MM.1S (cell line): ENCODE data around the gene FIGN.

Source experiments
- DNase-seq: peaks from one replicate; pipeline ENCODE4 v3.0.0-alpha.2; 2015
- H2AFZ ChIP-seq: fragments of 300-600 bp; sonication (generic); 2 replicates; pipeline ENCODE4 v1.6.0; 2016; ENCODE audit warnings: antibody characterized with exemption, low read length
- H3F3A ChIP-seq: fragments of 300-600 bp; sonication (generic); 2 replicates; pipeline ENCODE4 v1.6.1; 2016; ENCODE audit warnings: mild to moderate bottlenecking, antibody characterized with exemption, low read length, moderate library complexity, mixed read lengths; ENCODE audit not compliant: insufficient read depth
- H3K27ac ChIP-seq: fragments of 300-600 bp; sonication (generic); 2 replicates; pipeline ENCODE4 v1.5.1; 2016; ENCODE audit warnings: mild to moderate bottlenecking, low read length
- H3K27me3 ChIP-seq: fragments of 300-600 bp; sonication (generic); replicated peaks from 2 replicates; pipeline ENCODE4 v1.6.0; 2016; ENCODE audit warnings: low read length; ENCODE audit not compliant: insufficient read depth
- H3K36me3 ChIP-seq: fragments of 300-600 bp; sonication (generic); replicated peaks from 2 replicates; pipeline ENCODE4 v1.6.1; 2016; ENCODE audit warnings: mild to moderate bottlenecking, low read length, mixed read lengths; ENCODE audit not compliant: insufficient read depth
- H3K4me1 ChIP-seq: fragments of 300-600 bp; sonication (generic); 2 replicates; pipeline ENCODE4 v1.6.1; 2016; ENCODE audit warnings: low read length, mixed read lengths
- H3K4me2 ChIP-seq: fragments of 300-600 bp; sonication (generic); 2 replicates; pipeline ENCODE4 v1.6.0; 2016; ENCODE audit warnings: low read depth, low read length
- H3K4me3 ChIP-seq: fragments of 300-600 bp; sonication (generic); 2 replicates; pipeline ENCODE4 v1.5.1; 2016; ENCODE audit warnings: low read length, mixed read lengths
- H3K79me2 ChIP-seq: fragments of 300-600 bp; sonication (generic); 2 replicates; pipeline ENCODE4 v1.6.1; 2016; ENCODE audit warnings: mixed run types, low read length, mixed read lengths
- H3K9ac ChIP-seq: fragments of 300-600 bp; sonication (generic); 2 replicates; pipeline ENCODE4 v1.6.1; 2016; ENCODE audit warnings: low read length, mixed read lengths
- H3K9me2 ChIP-seq: fragments of 300-600 bp; sonication (generic); replicated peaks from 2 replicates; pipeline ENCODE4 v1.6.1; 2016; ENCODE audit warnings: mild to moderate bottlenecking, low read length, mixed read lengths; ENCODE audit not compliant: insufficient read depth
- H3K9me3 ChIP-seq: fragments of 300-600 bp; sonication (generic); replicated peaks from 2 replicates; pipeline ENCODE4 v1.6.1; 2016; ENCODE audit warnings: mild to moderate bottlenecking, low read length, mixed read lengths; ENCODE audit not compliant: insufficient read depth
- H4K20me1 ChIP-seq: fragments of 300-600 bp; sonication (generic); 2 replicates; pipeline ENCODE4 v1.6.1; 2016; ENCODE audit warnings: mild to moderate bottlenecking, low read length, moderate library complexity, mixed read lengths; ENCODE audit not compliant: insufficient read depth
- CTCF ChIP-seq: fragments of 300-600 bp; sonication (generic); IDR thresholded peaks from 2 replicates; pipeline ENCODE4 v1.5.1; 2016; ENCODE audit warnings: antibody characterized with exemption, low read length, mixed read lengths
- EZH2 ChIP-seq: fragments of 300-600 bp; sonication (generic); optimal IDR thresholded peaks from 2 replicates; pipeline ENCODE3; 2017; ENCODE audit warnings: low read depth, mild to moderate bottlenecking, antibody characterized with exemption, low read length, mixed read lengths
- EZH2phosphoT487 ChIP-seq: fragments of 300-600 bp; sonication (generic); IDR thresholded peaks from 2 replicates; pipeline ENCODE4 v1.6.1; 2018; ENCODE audit warnings: antibody characterized with exemption, low read length

Gene FIGN

GRCh38 chr2:163606878-163607277 lies 128.9 kb downstream of the FIGN start:
- no peak for DNase-seq
- no peak overlapping the region for H3K4me3 ChIP-seq
- H3K9ac ChIP-seq: no peak overlapping the region
- H3K79me2 ChIP-seq: no peaks in the 10 kb centered on the region
- no peaks in the 10 kb centered on the region for H3F3A ChIP-seq
- H3K4me1 ChIP-seq: no peaks in the 10 kb centered on the region
- no peaks in the 10 kb centered on the region for H3K27me3 ChIP-seq
- no peaks in the 10 kb centered on the region for H3K9me2 ChIP-seq
- H3K27ac ChIP-seq: no peak overlapping the region
- TF ChIP-seq EZH2 (no peak), CTCF (no peak), EZH2phosphoT487 (no peak)
- no peaks in the 10 kb centered on the region for H3K9me3 ChIP-seq
- H3K36me3 ChIP-seq: no peaks in the 10 kb centered on the region
- no peaks in the 10 kb centered on the region for H4K20me1 ChIP-seq
- no peak overlapping the region for H3K4me2 ChIP-seq
- H2AFZ ChIP-seq: no peak overlapping the region

- H3K27ac ChIP-seq: no peak overlapping the region
- no peaks in the 10 kb centered on the region for H3K4me1 ChIP-seq
- TF ChIP-seq EZH2phosphoT487: no peak
- TF ChIP-seq EZH2: no peak
- no peak for TF ChIP-seq CTCF
- no peaks in the 10 kb centered on the region for H4K20me1 ChIP-seq
- no peak overlapping the region for H3K9ac ChIP-seq
- no peak overlapping the region for H3K4me2 ChIP-seq
- H3K79me2 ChIP-seq: no peaks in the 10 kb centered on the region
- no peak overlapping the region for H2AFZ ChIP-seq
- H3K4me3 ChIP-seq: no peak overlapping the region
- no peaks in the 10 kb centered on the region for H3F3A ChIP-seq
- H3K9me3 ChIP-seq: no peaks in the 10 kb centered on the region
- DNase-seq: no peak
- no peaks in the 10 kb centered on the region for H3K9me2 ChIP-seq
- no peaks in the 10 kb centered on the region for H3K27me3 ChIP-seq
- H3K36me3 ChIP-seq: no peaks in the 10 kb centered on the region
Measured at GRCh38 chr2:163605779-163606178, 130.0 kb downstream of the FIGN start.

GRCh38 chr2:163604941-163605555 lies 130.8 kb downstream of the FIGN start:
- Histone ChIP-seq H3K9me2 (no peaks in the 10 kb centered on the region), H3K9me3 (no peaks in the 10 kb centered on the region), H3K4me3 (no peak overlapping the region), H3F3A (no peaks in the 10 kb centered on the region), H3K79me2 (no peaks in the 10 kb centered on the region), H3K4me2 (no peak overlapping the region), H2AFZ (no peak overlapping the region), H3K27me3 (no peaks in the 10 kb centered on the region), H3K27ac (no peak overlapping the region), H4K20me1 (no peaks in the 10 kb centered on the region), H3K36me3 (no peaks in the 10 kb centered on the region), H3K9ac (no peak overlapping the region), H3K4me1 (no peaks in the 10 kb centered on the region)
- no peak for DNase-seq
- no peak for TF ChIP-seq EZH2phosphoT487
- no peak for TF ChIP-seq EZH2
- no peak for TF ChIP-seq CTCF
